ENCODE results near the gene LAMA2.

LAMA2 gene

GRCh38 chr6:129516787-129517186, 633.8 kb downstream of the LAMA2 start:
- no peak for DNase-seq (ENCODE audit: low spot score)

DNA sequence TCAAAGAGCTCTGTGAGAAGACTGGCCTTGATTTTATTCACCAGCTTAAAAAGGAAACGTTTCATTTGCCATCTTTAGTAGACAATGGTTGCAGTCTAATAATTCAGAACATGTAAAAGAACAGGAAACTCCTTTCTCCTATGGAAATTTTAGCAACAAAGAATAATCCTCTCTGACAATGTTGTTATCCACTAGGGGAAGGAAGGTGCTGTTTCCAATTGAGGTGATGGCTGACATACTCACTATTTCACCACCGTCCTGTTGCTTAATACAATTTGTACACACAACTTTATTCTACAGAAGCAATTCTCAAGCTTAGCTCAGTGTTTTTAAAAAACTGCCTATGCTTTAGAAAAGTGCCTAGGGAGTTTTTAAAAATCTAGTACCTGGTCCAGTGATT, 634.4 kb downstream of the LAMA2 start:
- DNase-seq (ENCODE audit: low spot score): no peak

DNA sequence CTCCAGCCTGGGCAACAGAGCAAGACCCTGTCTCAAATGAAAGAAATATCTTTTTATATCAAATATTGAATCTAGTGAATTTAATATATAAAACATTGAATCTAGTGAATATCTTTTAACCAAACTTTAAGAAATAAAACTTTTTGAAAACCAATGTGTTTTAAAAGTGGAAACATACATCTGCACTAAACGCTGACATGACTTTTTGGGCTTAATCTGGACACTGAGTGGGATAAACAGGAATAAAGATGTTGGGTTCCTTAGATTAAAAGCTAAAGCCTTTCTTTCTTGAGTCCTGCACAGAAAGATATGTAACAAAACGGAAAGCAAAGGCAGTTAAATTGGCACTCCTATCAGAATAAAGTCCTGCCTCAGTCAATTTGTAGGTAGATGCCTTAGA, 636.8 kb downstream of the LAMA2 start:
- DNase-seq (ENCODE audit: low spot score): no peak

DNA sequence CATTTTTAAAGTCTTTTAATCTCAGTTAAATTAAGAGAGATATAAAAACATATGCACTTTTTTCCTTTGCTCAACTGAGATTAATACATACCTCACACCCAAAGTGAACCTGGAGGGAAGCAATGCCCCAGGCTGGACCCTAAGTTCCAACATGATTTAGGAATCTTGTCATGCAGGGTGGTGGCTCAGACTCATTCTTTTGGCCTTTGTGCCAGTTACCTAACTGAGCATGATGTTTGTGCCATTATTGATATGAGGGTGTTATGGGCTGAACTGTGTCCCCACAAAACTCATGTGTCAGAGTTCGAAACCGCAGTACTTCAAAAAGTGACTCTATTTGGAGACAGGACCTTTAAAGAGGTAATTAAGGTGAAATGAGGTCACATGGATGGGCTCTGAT, 639.0 kb downstream of the LAMA2 start:
- no peak for DNase-seq (ENCODE audit: low spot score)

- no peak for DNase-seq (ENCODE audit: low spot score)
These were observed 640.9 kb downstream of the LAMA2 start for GRCh38 chr6:129523816-129524215.

GRCh38 chr6:129525055-129525454, 642.1 kb downstream of the LAMA2 start:
- DNase-seq (ENCODE audit: low spot score): no peak

- DNase-seq (ENCODE audit: low spot score): no peak
These were observed 652.0 kb downstream of the LAMA2 start for GRCh38 chr6:129534926-129535325.

GRCh38 chr6:129536271-129536670, 653.3 kb downstream of the LAMA2 start:
- DNase-seq (ENCODE audit: low spot score): no peak

- DNase-seq (ENCODE audit: low spot score): no peak
These were observed 656.1 kb downstream of the LAMA2 start for GRCh38 chr6:129539032-129539431.

GRCh38 chr6:129542705-129543104, 659.8 kb downstream of the LAMA2 start:
- no peak for DNase-seq (ENCODE audit: low spot score)

- DNase-seq (ENCODE audit: low spot score): no peak
These were observed 661.0 kb downstream of the LAMA2 start for GRCh38 chr6:129543981-129544380.

DNA sequence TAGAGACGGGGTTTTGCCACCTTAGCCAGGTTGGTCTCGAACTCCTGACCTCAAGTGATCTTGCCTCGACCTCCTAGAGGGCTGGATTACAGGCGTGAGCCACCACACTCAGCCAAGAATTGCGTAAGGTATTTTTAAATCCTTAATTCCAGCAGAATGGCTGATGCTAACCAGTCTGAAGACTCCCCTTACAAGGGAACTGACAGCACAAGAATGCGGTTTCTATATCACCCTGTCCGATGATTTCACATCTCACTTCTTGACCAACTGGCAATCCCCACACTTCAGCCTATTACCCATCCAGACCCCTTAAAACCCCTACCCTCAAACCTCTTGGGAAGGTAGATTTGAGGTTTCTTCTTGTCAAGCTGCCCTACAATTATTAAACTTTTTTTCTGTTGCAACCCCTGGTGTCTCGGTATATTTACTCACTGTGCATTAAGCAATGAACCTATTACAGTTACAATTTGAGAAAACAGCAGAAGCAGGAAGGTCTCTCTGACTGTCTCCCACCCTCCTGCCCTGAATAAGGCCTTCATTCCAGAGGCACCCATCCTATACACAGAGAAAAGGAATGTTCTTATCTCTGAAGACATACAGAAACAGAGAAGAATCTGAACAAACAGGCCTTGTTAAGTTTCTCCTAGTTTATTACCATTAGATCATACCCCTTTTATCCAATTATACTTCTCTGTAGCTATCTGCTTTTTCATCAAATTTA, 662.1 kb downstream of the LAMA2 start:
- DNase-seq (ENCODE audit: low spot score): no peak

DNA sequence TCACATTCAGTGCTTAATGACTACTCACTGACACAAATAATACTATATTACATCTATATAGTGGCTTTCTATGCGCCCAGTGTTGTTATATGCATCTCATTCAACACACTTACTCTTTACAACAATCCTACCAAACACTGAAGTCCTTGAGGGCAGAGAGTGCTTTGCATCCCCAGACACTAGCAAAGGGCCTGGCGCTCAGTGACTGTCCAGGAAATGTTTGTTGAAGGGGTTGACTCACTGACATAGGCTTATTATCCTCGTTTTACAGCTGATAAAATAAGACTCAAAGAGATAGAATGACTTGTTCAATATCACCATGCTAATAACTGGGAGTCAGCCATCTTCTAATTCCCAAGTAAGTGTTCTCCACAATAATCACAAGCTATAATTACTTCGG, 663.8 kb downstream of the LAMA2 start:
- no peak for DNase-seq (ENCODE audit: low spot score)

DNA sequence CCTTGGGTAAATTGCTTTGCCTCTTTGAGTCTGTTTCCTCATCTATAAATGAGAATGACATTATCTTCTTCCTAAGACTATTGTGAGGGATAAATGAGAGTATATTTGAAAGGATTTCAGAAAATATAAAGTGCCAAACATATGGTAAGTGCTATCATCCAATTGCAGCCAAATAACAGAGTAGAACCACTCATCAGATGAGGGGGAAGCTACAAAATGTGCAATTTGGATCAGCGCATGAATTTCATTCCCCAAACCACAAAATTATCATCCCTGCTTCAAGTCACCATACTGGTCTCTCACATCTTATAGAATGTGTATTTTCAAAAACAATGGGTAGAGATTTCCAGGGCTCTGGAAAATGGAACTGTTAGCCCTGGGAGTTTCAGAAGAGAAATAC, 668.5 kb downstream of the LAMA2 start:
- DNase-seq (ENCODE audit: low spot score): no peak

DNA sequence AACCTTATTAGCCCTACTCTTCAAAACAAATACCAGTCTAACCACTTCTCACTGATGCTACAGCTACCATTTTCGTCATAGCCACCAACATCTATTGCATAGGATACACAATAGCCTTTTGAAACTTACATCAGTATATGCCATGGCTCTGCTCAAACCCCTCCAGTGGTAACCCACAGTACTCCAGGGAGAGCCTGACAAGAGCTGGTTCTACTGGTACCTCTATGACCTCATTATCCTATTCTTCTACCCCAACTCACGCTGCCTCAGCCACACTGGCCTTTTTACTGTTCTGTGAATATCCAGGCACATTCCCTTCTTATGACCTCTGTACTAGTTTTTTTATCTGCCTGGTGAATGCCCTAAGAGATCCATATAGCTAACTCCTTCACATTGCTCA, 669.5 kb downstream of the LAMA2 start:
- no peak for DNase-seq (ENCODE audit: low spot score)

GRCh38 chr6:129555206-129555832, 672.4 kb downstream of the LAMA2 start:
- no peak for DNase-seq (ENCODE audit: low spot score)

GRCh38 chr6:129558248-129558647, 675.3 kb downstream of the LAMA2 start:
- DNase-seq (ENCODE audit: low spot score): no peak

- no peak for DNase-seq (ENCODE audit: low spot score)
These were observed 682.4 kb downstream of the LAMA2 start for GRCh38 chr6:129565366-129565765.

DNA sequence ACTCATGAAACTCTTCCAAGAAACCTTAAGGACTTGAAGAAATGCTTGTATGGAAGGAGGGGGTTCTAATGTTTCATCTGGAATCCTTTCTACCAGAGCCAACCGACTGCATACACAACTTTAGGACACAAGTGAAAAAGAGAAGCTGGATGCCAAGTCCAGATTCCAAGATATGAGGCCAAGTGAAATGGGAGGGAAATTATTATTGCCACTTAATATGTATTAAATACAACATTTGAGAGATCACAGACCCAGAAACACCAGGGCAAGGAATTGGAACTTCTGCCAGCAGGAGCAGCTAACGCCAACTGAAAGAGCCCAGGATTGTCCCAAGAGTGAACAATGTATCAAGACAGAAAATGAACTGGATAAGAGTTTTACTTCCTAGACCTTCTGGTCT, 682.9 kb downstream of the LAMA2 start:
- no peak for DNase-seq (ENCODE audit: low spot score)
